ENCODE data around the gene MLXIP.

GRCh38 chr12:122172262-122172939, 93.8 kb downstream of the MLXIP start:
- TF ChIP-seq, protein P1, sequence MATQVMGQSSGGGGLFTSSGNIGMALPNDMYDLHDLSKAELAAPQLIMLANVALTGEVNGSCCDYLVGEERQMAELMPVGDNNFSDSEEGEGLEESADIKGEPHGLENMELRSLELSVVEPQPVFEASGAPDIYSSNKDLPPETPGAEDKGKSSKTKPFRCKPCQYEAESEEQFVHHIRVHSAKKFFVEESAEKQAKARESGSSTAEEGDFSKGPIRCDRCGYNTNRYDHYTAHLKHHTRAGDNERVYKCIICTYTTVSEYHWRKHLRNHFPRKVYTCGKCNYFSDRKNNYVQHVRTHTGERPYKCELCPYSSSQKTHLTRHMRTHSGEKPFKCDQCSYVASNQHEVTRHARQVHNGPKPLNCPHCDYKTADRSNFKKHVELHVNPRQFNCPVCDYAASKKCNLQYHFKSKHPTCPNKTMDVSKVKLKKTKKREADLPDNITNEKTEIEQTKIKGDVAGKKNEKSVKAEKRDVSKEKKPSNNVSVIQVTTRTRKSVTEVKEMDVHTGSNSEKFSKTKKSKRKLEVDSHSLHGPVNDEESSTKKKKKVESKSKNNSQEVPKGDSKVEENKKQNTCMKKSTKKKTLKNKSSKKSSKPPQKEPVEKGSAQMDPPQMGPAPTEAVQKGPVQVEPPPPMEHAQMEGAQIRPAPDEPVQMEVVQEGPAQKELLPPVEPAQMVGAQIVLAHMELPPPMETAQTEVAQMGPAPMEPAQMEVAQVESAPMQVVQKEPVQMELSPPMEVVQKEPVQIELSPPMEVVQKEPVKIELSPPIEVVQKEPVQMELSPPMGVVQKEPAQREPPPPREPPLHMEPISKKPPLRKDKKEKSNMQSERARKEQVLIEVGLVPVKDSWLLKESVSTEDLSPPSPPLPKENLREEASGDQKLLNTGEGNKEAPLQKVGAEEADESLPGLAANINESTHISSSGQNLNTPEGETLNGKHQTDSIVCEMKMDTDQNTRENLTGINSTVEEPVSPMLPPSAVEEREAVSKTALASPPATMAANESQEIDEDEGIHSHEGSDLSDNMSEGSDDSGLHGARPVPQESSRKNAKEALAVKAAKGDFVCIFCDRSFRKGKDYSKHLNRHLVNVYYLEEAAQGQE (IDR thresholded peaks at IDR 0.05; ENCODE audit: insufficient read depth in 1 of 2, low read depth in 2 of 2, low read length in 2 of 2): no peak
- no peak for TF ChIP-seq POLR2AphosphoS5 (IDR thresholded peaks at IDR 0.05; ENCODE audit: low read depth, low read length)

Data from PFSK-1 (cell line).